GM19324 (cell line): ENCODE data around the gene KRT75.
"Not testable (repeated sequence)": the region's sequence is repeated elsewhere in the genome, so short reads cannot be mapped to it uniquely, and the experiment has no call there.

ENCODE experiments used
- ATAC-seq: cut with Tn5 transposase; IDR thresholded peaks from one replicate; pipeline ENCODE4 v1.9.1; 2021; ENCODE audit warnings: mild to moderate bottlenecking, moderate library complexity; ENCODE audit not compliant: unreplicated experiment, low FRiP score

The KRT75 gene

GRCh38 chr12:52418576-52419110 is 15.5 kb downstream of the KRT75 start:
- no peak for ATAC-seq

- no peak for ATAC-seq
Observed at GRCh38 chr12:52417740-52418139, 16.4 kb downstream of the KRT75 start.

DNA sequence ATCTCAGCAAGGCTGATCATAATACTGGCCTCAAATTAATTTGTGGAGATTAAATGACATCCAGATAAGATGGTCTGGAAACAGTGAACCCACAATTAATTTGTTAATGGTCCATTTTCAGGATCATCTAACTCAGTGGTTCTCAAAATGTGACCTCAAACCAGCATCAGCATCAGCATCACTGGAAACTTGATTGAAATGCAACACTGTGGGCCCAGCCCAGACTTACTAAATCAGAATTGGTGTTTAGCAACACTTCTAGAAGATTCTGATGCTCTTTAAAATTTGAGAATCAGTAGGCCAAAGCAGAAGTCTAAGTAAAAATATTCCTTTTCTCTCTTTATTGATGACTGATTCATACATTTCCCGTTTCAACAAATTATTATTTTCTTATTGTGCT is 17.4 kb downstream of the KRT75 start:
- ATAC-seq: no peak

DNA sequence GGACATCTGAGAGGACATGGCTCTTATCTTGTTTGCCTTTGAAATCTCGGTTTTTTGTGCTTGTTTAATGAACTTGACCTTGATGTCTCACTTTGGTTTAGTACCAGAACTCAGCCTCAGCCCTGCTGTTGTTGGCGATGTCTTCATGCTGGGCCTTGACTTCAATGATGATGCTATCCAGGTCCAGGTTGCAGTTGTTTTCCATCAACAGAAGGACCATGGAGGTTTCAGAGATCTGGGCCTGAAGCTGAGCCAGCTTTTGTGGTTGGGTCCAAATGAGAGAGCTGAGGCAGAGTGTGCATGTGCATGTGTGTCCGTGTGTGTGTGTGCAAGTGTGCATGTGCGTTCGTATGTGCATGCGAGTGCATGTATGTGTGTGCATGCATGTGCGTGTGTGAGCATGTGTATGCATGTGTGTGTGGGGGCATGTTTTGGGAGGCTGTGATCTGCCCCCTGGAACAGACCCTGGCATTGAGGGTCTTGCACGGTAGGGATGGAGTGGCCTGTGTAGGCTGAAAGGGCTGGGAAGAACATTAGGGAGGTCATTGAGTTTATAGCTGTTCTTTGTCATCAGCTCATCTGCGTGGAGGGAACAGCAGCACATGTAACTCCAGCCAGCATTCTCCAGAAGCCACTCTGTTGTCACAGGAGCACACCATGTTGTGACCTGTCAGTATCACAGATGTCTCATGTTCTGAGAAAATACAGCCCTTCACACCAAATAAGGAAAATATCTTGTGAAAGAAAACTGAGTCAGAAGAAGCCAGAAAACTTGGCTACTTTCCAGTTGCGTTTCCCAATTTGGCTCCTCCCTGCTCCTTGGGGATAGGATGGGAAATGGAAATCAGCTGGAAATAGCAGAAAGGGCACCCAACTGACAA is 18.1 kb downstream of the KRT75 start:
- no peak for ATAC-seq

GRCh38 chr12:52414936-52415335 is 19.2 kb downstream of the KRT75 start:
- ATAC-seq: no peak

- no peak for ATAC-seq
Observed at GRCh38 chr12:52413782-52414345, 20.3 kb downstream of the KRT75 start.

DNA sequence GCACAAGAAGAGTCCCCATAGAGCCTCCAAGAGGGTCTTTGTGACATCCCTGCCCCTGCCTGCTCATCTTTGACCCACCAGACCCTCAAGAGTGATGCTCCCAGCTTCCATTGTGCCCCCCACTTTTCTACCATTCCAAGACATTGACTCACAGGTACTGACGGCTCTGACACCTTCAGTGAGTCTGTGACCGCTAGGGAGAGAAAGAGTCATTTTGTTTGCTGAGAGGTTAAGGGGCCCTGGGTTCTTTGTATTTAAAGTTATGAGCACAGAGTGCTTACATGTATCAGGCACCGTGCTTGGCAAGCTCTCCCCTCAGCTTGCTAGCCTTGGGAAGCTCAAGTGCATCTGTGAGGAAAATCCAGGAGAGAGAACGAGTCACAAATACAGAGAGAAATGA is 21.0 kb downstream of the KRT75 start:
- ATAC-seq: no peak

DNA sequence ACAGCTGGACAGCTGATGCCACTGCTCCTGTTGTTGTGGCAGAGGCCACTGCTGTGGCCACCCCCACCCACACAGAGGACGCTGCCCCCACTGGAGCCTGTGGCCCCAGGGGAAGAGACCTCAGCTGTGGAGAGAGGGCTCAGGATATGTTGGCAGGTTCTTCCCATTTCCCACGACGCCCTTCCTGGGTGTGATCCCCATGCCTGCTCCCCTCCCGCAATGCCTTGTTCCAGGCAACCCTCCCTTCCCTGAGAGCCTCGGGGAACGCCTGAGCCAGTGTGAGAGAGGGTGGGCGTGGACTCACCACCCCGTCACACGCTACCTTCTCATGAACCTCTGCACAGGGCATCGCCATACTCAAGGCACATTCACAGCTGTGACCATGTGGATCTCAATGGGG is 22.4 kb downstream of the KRT75 start:
- ATAC-seq: no peak

GRCh38 chr12:52410589-52411248 is 23.5 kb downstream of the KRT75 start:
- ATAC-seq: not testable (repeated sequence)

GRCh38 chr12:52407918-52408317 is 26.3 kb downstream of the KRT75 start:
- ATAC-seq: no peak

DNA sequence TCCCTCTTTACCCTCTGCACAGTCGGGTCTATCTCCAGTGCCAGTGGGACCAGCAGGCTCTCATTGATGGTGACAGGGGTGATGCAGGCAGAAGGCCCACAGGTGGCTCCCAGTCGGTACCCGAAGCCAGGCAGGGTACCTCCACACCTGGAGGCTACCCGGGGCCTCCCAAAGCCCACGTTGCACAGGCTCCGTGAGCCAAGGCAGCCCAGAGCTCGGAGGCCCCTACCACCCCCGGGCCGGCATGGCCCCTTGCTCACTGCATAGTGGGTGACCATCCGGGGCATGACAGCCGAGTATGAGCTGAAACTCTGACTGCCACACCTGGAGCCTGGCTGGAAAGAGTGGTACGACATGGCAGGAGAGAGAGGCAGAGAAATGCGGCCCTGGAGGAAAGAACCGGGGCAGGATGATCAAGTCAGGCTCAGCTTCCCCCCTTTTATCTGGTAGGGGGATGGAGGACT is 28.2 kb downstream of the KRT75 start, which contains the start of gene KRT82:
KRT82 (minus strand) TSS at position 414 of the 464 bp plus-strand sequence; CDS start at position 356, 58 bp downstream.
- ATAC-seq: no peak

DNA sequence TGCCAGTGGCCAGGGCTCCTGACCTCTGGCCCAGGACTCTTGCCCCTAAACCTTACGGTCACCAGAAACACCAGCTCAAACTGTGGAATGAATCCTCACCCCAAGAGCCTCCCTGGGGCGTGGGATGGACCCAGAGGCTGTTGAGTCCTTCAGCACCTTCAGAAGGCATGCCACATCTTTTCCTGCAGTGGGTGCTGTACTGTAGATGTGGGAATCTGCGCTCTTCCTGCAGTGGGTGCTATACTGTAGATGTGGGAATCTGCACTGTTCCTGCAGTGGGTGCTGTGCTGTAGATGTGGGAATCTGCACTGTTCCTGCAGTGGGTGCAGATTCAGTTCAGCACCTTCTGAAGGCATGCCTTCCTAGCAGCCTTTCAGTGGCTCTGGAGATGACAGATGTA is 29.2 kb downstream of the KRT75 start:
- no peak for ATAC-seq

GRCh38 chr12:52403561-52403960 is 30.6 kb downstream of the KRT75 start:
- ATAC-seq: no peak

DNA sequence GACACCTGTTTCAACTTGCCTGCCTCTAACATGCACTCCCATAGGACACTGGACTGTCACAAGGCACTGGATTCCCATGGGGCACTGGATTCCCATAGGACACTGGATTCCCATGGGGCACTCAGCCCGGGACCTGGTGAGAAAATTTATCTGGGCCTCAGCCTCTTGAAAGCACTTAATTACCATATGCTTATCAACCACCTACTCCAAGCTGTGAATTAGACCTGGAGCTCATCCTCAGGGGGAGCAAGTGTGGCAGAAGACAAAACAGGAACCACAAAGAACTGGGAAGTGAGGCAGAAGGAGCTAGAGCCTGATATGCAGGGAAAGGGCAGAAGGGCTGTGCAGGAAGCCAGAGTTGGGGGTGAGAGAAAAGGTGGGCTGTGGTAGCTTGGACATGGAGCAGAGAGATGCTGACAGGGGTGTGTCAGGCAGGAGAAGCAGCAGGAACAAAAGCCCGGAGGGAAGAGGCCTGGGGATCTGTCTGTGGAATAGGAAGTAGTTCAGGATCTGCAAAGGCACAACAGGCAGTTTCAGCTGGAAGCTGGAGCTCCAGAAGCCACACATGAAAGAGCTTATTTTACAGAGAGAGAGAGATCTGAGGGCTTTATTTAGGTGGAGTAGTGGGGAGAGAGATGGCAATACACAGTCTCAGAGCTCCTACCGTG is 31.2 kb downstream of the KRT75 start:
- ATAC-seq: no peak

DNA sequence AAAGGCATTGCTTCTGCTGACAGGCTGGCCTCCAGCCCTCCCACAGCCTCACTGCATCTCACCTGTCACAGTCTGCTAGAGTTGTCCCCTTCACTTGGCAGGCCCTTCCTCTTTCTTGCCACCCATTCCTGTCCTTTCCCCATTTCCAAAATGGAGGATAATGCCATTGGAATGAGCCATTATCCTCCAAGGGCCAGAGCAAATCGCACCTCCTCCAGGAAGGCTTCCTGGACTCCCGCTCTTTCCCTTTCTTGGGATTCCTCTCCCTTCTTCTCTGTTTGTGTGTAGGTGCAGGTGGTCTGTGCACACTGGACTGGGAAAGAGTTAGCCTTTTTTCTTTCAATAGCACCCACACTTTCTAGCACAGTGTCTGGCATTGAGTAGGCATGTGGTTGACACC is 31.8 kb downstream of the KRT75 start:
- ATAC-seq: no peak

DNA sequence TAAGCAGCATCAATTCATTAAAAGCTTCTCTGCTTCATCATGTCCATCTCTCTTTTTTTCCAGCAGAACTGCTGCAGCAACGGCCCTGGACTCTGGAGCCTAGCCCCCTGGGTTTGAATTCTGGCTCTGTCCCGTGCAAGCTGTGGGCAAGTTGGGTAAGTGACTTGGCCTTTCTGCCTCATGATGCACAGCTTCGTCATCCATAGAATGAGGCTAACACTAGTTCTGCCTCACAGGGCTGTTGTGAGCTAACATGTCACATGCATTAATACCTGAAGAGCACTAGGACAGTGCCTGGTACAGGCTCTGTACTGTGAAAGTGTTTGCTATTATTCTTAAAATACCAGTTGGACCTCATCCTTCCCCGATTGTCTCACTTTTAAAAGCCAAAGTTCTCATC is 32.2 kb downstream of the KRT75 start:
- ATAC-seq: no peak

DNA sequence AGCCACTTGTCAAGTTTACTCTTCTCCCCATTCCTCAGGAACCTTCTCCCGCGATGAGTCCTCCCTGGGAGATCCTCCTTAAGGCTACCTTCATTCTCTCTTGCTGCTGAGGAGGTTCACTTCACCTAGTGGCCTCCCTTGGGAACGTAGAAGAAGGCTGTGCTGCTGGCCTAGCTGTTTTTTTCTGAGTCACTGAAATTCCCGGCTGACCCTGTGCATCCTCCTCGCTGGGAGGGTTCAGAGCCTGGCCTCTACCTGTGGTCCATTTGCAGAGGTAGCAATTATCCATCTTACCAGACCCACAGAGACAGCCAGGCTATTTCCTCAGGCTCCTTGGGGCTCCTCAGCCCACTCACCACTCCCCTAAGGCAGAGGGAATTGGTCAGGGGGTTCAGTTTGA is 32.6 kb downstream of the KRT75 start:
- no peak for ATAC-seq

GRCh38 chr12:52400906-52401305 is 33.3 kb downstream of the KRT75 start:
- ATAC-seq: no peak

- no peak for ATAC-seq
Observed at GRCh38 chr12:52399756-52400155, 34.4 kb downstream of the KRT75 start.

GRCh38 chr12:52398176-52398575 is 36.0 kb downstream of the KRT75 start:
- ATAC-seq: no peak

DNA sequence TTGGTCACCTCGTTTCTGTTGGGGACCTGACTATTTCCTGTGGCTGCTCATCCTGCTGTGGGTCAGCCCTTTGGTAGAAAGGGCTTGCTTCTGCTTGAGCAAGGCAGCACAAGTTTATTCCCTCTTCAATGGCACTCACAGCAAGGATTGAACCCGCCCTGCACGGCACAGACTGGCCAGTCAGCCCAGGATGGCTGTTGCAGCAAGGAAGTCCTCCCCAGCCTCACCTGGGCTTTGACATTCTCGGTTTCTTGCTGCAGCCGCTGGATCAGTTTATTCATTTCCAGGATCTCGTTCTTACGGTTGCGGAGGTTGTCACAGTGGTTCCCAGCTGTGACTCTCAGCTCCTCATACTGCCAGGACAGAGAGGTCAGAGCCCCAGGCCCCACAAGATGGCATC is 37.5 kb downstream of the KRT75 start:
- ATAC-seq: no peak
